Ishikawa (cell line): ENCODE results near the gene ZNF554.

ENCODE experiments used
- CEBPB ChIP-seq: IDR thresholded peaks from 2 replicates; pipeline ENCODE4 v1.6.1; 2012
- CREB1 ChIP-seq: IDR thresholded peaks from 2 replicates; pipeline ENCODE4 v1.6.1; 2012; ENCODE audit warnings: low read depth
- EGR1 ChIP-seq: IDR thresholded peaks from 2 replicates; pipeline ENCODE4 v1.6.1; 2012
- FOXM1 ChIP-seq: IDR thresholded peaks from 2 replicates; pipeline ENCODE4 v1.6.1; 2012; ENCODE audit warnings: low read depth, borderline replicate concordance
- MAX ChIP-seq: IDR thresholded peaks from 2 replicates; pipeline ENCODE4 v1.6.1; 2012
- NFIC ChIP-seq: IDR thresholded peaks from 2 replicates; pipeline ENCODE4 v1.6.1; 2012
- RAD21 ChIP-seq: IDR thresholded peaks from 2 replicates; pipeline ENCODE4 v1.6.1; 2012; ENCODE audit warnings: low read depth
- REST ChIP-seq: IDR thresholded peaks from 2 replicates; pipeline ENCODE4 v1.6.1; 2012; ENCODE audit warnings: low read depth, mild to moderate bottlenecking
- TAF1 ChIP-seq: IDR thresholded peaks from 2 replicates; pipeline ENCODE4 v1.6.1; 2012; ENCODE audit warnings: low read depth, mild to moderate bottlenecking
- TCF12 ChIP-seq: IDR thresholded peaks from 2 replicates; pipeline ENCODE4 v1.6.1; 2012; ENCODE audit warnings: low read depth
- TEAD4 ChIP-seq: IDR thresholded peaks from 2 replicates; pipeline ENCODE4 v1.6.1; 2012
- ZBTB7A ChIP-seq: IDR thresholded peaks from 2 replicates; pipeline ENCODE4 v1.6.1; 2012; ENCODE audit warnings: low read depth
- TF ChIP-seq, protein P1 (sequence below): IDR thresholded peaks from 2 replicates; pipeline ENCODE4 v1.6.1; 2012

Gene ZNF554

GRCh38 chr19:2824129-2824528 lies 4.5 kb downstream of the ZNF554 start:
- TF ChIP-seq MAX (no peak), CREB1 (no peak), TAF1 (no peak), TEAD4 (no peak)

GRCh38 chr19:2827022-2827421 lies 7.4 kb downstream of the ZNF554 start:
- TF ChIP-seq TEAD4 (no peak), CREB1 (no peak), MAX (no peak)

DNA sequence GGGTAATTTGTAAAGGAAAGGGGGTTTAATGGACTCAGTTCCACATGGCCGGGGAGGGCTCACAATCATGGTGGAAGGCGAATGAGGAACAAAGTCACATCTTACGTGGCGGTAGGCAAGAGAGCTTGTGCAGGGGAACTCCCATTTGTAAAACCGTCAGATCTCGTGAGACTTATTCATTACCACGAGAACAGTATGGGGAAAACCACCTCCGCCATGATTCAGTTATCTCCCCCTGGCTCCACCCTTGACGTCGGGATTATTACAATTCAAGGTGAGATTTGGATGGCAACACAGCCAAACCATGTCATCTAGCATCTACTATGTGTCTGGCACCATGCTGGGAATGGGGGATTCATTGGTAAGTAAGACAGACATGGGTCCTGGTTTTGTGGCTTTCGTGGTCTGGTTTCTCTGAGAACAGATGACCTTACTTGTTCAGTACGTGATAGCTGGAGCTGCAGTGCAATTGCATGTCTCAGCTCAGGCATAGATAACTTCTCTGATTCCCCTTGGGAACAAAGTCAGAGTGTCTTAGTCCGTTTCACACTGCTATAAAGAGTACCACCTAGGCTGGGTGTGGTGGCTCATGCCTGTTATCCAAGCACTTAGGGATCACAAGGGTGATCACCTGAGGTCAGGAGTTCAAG lies 8.3 kb downstream of the ZNF554 start:
- TF ChIP-seq MAX = no peak
- no peak for TF ChIP-seq RAD21
- TF ChIP-seq NFIC = no peak
- TF ChIP-seq EGR1 = no peak
- TF ChIP-seq TAF1 = no peak
- no peak for TF ChIP-seq FOXM1
- no peak for TF ChIP-seq CREB1
- no peak for TF ChIP-seq CEBPB
- no peak for TF ChIP-seq ZBTB7A
- TF ChIP-seq, protein P1, sequence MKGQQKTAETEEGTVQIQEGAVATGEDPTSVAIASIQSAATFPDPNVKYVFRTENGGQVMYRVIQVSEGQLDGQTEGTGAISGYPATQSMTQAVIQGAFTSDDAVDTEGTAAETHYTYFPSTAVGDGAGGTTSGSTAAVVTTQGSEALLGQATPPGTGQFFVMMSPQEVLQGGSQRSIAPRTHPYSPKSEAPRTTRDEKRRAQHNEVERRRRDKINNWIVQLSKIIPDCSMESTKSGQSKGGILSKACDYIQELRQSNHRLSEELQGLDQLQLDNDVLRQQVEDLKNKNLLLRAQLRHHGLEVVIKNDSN = no peak

DNA sequence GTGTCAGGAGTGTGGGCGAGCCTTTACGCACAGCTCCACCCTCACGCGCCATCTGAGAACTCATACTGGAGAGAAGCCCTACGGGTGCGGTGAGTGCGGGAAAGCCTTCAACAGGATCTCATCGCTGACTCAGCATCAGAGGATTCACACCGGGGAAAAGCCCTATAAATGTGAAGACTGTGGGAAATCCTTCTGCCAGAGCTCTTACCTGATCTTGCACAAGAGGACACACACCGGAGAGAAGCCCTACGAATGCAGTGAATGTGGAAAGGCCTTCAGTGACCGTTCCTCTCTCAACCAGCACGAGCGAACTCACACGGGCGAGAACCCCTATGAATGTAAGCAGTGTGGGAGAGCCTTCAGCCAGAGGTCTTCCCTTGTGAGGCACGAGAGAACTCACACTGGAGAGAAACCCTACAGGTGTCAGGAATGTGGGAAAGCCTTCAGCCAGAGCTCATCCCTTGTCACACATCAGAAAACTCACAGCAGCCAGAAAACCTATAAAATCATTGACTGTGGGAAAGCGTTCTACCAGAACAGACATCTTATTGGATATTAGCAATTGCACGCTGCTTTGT lies 14.7 kb downstream of the ZNF554 start:
- 0 out of 2 replicates have a peak, but pooled peaks have one; percentile 17 for TF ChIP-seq TCF12
- no peak for TF ChIP-seq ZBTB7A
- TF ChIP-seq, protein P1 = 0 out of 2 replicates have a peak, but pooled peaks have one; percentile 16
- no peak for TF ChIP-seq EGR1
- TF ChIP-seq RAD21 = no peak
- no peak for TF ChIP-seq CEBPB

DNA sequence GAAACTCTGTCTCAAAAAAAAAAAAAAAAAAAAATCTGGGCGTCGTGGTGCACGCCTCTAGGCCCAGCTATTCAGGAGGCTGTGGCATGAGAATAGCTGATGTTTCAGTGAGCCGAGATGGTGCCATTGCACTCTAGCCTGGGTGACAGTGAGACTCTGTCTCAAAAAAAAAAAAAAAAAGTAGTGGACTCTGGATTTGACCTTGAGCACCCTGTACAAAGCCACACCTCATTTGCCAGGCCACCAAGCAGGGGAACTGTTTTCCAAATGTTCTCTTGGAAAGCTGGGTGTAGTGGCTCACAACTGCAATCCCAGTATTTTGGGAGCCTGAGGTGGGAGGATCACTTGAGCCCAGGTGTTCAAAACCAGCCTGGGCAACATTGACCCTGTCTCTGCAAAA lies 17.8 kb downstream of the ZNF554 start:
- TF ChIP-seq TAF1 (no peak), TCF12 (no peak), CEBPB (no peak), ZBTB7A (no peak)

DNA sequence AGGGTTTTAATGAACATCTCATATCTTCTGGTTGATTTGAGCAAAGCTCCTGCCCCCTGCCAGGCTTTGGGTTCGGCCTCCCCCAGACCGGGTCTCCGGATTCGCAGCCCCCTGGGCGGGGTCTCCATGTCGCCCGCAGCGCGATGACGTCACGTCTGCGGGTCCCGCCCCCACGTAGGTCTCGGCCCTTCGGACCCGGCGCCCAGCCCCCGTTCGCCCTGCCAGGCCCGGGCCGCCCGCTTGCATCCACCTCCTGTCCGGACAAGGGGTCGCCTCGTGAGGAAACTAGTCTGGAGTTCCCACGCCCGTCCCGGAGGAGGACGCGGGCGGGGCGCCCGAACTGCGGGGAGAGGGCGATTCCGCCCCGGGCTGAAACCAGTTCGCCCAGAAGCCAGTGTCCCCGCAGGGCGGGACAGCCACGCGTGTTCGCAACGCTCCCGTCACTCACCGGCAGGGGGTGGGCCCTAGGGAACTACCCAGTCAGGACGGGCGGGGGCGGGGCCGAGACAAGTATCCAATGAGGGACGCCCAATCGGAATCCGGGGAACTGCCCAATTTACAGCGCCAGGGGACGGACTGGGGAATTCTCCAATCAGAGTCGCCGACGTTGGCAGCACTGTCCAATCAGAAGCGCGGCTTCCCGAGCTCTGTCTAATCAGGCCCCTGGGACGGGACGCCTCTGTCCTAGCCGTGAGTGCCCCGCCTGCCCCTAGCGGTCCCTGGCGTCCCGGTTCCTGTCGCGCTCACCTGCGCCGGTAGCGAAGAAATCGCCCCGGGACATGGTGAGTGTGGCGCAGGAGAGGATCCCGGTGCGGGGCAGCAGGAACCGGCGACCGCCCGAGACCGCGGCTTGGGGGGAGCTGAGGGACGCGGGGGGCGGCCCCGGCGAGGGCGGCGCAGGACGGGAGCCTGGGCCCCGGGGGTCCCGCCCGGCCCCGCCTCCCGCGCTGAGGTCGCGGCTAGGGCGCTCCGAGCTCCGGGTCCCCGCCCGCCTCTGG lies 21.4 kb downstream of the ZNF554 start, which contains the start of gene ZNF555:
Gene ZNF555, plus strand, starts transcription at position 682 of the 998 bp plus-strand sequence. Its CDS starts 98 bp downstream, at position 780.
- TF ChIP-seq REST (no peak), TAF1 (peak; percentile 51), ZBTB7A (peak; percentile 88), CREB1 (peak; percentile 40; the same call in 1 of the 2 replicates), FOXM1 (no peak), MAX (peak; percentile 68; the same call in 1 of the 2 replicates), TCF12 (no peak; the same call in 1 of the 2 replicates), NFIC (no peak)
- TF ChIP-seq, protein P1 = no peak; the same call in 1 of the 2 replicates
